ENCODE results near the gene ARRDC5.

GRCh38 chr19:4870025-4870700 is 32.5 kb downstream of the ARRDC5 start:
- no peak for TF ChIP-seq CTCF (IDR thresholded peaks at IDR 0.05; ENCODE audit: poor library complexity)
- no peak for TF ChIP-seq EZH2 (IDR thresholded peaks at IDR 0.05; ENCODE audit: borderline replicate concordance)
- no peak for TF ChIP-seq EZH2phosphoT487 (IDR thresholded peaks at IDR 0.05; ENCODE audit: low read depth, severe bottlenecking, unreplicated experiment)

All from hepatocyte (in vitro differentiated cells).